HCT116 (cell line): Measurements from ENCODE around the gene ATRAID.

ENCODE experiments used
- CBX3 ChIP-seq: IDR thresholded peaks from 2 replicates; pipeline ENCODE4 v1.6.1; 2012; ENCODE audit warnings: low read depth
- ELF1 ChIP-seq: IDR thresholded peaks from 2 replicates; pipeline ENCODE4 v1.6.1; 2012; ENCODE audit warnings: low read depth, borderline replicate concordance
- EZH2 ChIP-seq: fragments of 200-600 bp; sonication (generic); IDR thresholded peaks from 2 replicates; pipeline ENCODE4 v1.6.1; 2017; ENCODE audit warnings: antibody characterized with exemption, mixed run types
- EZH2phosphoT487 ChIP-seq: fragments of 200-600 bp; IDR thresholded peaks from 2 replicates; pipeline ENCODE4 v1.6.1; 2018; ENCODE audit warnings: antibody characterized with exemption, borderline replicate concordance
- POLR2A ChIP-seq: IDR thresholded peaks from 2 replicates; pipeline ENCODE4 v1.7.0; 2011; ENCODE audit warnings: borderline replicate concordance; ENCODE audit not compliant: insufficient read depth, insufficient read length; ENCODE audit errors: extremely low read depth
- POLR2AphosphoS5 ChIP-seq: IDR thresholded peaks from 2 replicates; pipeline ENCODE4 v1.6.1; 2011; ENCODE audit warnings: mild to moderate bottlenecking, low read depth, low read length, moderate library complexity
- RAD21 ChIP-seq: IDR thresholded peaks from 2 replicates; pipeline ENCODE4 v1.6.1; 2012; ENCODE audit warnings: low read depth, mild to moderate bottlenecking
- REST ChIP-seq: IDR thresholded peaks from 2 replicates; pipeline ENCODE4 v1.6.1; 2012; ENCODE audit warnings: low read depth
- SP1 ChIP-seq: IDR thresholded peaks from 2 replicates; pipeline ENCODE4 v1.6.1; 2012; ENCODE audit warnings: low read depth
- ZBTB33 ChIP-seq: IDR thresholded peaks from 2 replicates; pipeline ENCODE4 v1.6.1; 2011; ENCODE audit warnings: mild to moderate bottlenecking, low read length, moderate library complexity; ENCODE audit not compliant: insufficient replicate concordance; ENCODE audit errors: extremely low read depth
- TF ChIP-seq, protein P1 (sequence below), 3 experiments: fragments of 200-600 bp in 1 of 3; sonication (generic) in 1 of 3; IDR thresholded peaks in 2 of 3; conservative IDR thresholded peaks in 1 of 3; 2 replicates each; pipeline ENCODE4 v1.5.1; 2012 to 2017; ENCODE audit warnings: low read depth in 2 of 3, low read length in 2 of 3, antibody characterized with exemption in 1 of 3, borderline replicate concordance in 1 of 3, control low read depth in 1 of 3, mild to moderate bottlenecking in 1 of 3, mixed read lengths in 1 of 3, mixed run types in 1 of 3, moderate library complexity in 1 of 3; ENCODE audit not compliant: insufficient read depth in 1 of 3

DNA sequence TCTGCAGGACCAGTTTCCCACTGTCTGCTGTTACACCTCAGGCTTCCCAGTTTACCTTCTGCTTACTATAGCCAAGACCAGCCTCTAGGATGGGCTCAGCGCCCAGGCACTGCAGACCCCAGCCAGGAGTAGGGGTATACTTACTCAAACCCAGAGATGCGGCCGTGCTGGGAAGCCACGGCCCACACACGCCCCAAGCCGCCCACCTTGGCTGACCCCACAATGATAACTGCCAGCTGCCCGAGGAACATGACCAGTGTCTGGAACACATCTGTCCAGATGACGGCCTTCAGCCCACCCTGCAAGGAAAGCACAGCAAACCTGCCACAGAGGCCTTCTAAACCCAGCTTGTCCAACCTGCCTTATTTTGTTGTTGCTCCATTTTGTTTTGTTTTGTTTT is 6.6 kb upstream of the ATRAID start:
- TF ChIP-seq CBX3 (no peak), EZH2phosphoT487 (no peak), POLR2AphosphoS5 (no peak), REST (no peak), SP1 (no peak), POLR2A (no peak), EZH2 (no peak), RAD21 (no peak), ZBTB33 (no peak), ELF1 (no peak)
- TF ChIP-seq, protein P1, sequence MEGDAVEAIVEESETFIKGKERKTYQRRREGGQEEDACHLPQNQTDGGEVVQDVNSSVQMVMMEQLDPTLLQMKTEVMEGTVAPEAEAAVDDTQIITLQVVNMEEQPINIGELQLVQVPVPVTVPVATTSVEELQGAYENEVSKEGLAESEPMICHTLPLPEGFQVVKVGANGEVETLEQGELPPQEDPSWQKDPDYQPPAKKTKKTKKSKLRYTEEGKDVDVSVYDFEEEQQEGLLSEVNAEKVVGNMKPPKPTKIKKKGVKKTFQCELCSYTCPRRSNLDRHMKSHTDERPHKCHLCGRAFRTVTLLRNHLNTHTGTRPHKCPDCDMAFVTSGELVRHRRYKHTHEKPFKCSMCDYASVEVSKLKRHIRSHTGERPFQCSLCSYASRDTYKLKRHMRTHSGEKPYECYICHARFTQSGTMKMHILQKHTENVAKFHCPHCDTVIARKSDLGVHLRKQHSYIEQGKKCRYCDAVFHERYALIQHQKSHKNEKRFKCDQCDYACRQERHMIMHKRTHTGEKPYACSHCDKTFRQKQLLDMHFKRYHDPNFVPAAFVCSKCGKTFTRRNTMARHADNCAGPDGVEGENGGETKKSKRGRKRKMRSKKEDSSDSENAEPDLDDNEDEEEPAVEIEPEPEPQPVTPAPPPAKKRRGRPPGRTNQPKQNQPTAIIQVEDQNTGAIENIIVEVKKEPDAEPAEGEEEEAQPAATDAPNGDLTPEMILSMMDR (IDR thresholded peaks at IDR 0.05 in 2 of 3, conservative IDR thresholded peaks at IDR 0.05 in 1 of 3; ENCODE audit: borderline replicate concordance in 1 of 3, insufficient read depth in 1 of 3, low read depth in 2 of 3, low read length in 2 of 3), result no peak
